RKO (cell line): Measurements from ENCODE around the gene ZNF775.
A peak's percentile ranks its signal among the peaks of the same experiment; 100 is the strongest.
"Not testable (repeated sequence)": the region's sequence is repeated elsewhere in the genome, so short reads cannot be mapped to it uniquely, and the experiment has no call there.

Source experiments
- DNase-seq: peaks from one replicate; pipeline ENCODE4 v3.0.0-alpha.2; 2016; ENCODE audit warnings: low spot score

Gene ZNF775

GRCh38 chr7:150382123-150382843, 3.2 kb downstream of the ZNF775 start:
- no peak for DNase-seq

- DNase-seq: no peak
Measured at GRCh38 chr7:150382844-150383225, 3.7 kb downstream of the ZNF775 start.

GRCh38 chr7:150383710-150384397, 4.7 kb downstream of the ZNF775 start:
- no peak for DNase-seq

- DNase-seq: no peak
Measured at GRCh38 chr7:150384406-150385301, 5.5 kb downstream of the ZNF775 start.

DNA sequence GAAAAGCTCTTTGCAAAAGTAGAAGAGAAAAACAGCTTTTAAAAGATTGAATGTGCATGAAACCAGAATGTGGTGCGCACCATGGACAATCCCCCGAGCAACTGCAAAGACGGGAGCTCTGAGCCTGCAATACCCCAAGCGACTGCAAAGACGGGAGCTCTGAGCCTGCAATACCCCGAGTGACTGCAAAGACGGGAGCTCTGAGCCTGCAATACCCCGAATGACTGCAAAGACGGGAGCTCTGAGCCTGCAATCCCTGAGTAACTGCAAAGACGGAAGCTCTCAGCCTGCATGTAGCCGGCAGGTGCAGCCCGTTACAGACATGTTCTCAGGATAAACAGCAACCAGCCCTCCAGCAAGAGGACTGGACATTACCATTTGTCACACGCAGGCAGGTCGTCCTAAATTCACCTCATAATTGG, 6.2 kb downstream of the ZNF775 start:
- no peak for DNase-seq

DNA sequence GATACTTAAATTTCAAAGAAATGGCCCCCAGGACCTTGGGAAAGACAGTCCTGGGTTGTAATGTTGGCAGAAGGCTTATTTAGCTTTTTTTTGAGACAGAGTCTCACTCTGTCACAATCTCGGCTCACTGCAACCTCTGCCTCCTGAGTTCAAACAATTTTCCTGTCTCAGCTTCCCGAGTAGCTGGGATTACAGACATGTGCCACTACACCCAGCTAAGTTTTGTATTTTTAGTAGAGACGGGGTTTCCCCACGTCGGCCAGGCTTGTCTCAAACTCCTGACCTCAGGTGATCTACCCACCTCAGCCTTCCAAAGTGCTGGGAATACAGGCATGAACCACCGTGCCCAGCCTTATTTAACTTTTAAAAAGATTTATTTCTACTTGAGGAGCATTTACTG, 6.8 kb downstream of the ZNF775 start:
- not testable (repeated sequence) for DNase-seq

- no peak for DNase-seq
Measured at GRCh38 chr7:150388306-150388705, 9.2 kb downstream of the ZNF775 start.

DNA sequence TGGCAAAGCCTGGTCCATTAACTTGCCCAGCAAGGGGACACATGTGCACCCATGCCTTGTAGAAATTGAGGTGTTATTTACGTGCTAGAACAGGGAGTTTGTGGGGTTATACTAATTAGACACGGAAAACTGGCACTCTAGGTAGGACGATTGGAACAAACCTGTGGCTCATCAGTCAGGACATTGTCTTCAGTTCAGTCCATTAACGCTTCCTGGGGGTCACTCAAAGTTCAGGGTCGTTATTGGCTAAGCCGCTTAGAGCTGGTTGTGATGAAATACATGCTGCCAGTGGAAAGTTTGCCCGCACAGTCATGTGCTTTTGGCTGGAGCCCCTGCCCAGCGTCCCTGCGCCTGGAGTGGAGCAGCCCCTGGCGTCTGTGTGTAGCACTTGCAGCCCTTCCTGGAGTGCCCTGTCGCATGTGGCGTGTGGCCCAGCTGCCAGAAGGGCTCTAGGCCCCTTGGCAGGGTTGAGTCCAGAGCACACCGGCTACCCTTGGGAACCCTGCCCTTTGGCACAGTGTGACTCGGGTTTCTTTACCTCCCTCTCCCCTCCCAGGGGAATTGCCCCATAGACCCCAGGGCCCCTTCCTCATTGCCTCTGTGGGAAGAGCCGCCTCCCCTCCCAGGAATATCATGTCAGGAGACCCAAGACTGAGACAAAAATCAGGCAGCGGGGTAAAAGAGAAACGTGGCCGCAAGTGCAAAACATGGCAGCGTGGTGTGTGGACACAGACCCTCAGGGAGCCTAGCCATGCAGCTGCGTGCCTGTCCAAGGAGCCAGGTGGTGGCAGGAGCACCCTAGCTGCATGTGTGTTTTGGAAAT, 9.8 kb downstream of the ZNF775 start:
- no peak for DNase-seq

- no peak for DNase-seq
Measured at GRCh38 chr7:150389532-150389816, 10.3 kb downstream of the ZNF775 start.

GRCh38 chr7:150390205-150390604, 11.1 kb downstream of the ZNF775 start:
- peak; percentile 45 for DNase-seq

GRCh38 chr7:150393325-150393724, 14.2 kb downstream of the ZNF775 start:
- DNase-seq: no peak

DNA sequence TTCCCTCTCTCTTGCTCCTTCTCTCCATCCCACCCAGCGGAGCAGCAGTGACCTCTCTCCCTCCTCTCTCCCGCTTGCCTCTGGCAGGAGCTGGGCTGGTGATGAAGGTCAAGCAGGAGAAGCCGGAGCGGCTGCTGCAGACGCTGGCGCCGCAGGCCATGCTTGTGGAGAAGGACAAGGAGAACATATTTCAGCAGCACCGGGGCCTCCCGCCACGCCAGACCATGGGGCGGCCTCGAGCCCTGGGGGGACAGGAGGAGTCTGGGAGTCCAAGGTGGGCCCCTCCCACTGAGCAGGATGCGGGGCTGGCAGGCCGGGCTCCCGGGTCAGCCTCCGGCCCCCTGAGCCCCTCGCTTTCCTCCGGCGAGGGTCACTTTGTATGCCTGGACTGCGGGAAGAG, 17.3 kb downstream of the ZNF775 start:
- DNase-seq: no peak

GRCh38 chr7:150396851-150397260, 17.7 kb downstream of the ZNF775 start:
- DNase-seq: no peak

GRCh38 chr7:150397346-150398107, 18.4 kb downstream of the ZNF775 start:
- no peak for DNase-seq

DNA sequence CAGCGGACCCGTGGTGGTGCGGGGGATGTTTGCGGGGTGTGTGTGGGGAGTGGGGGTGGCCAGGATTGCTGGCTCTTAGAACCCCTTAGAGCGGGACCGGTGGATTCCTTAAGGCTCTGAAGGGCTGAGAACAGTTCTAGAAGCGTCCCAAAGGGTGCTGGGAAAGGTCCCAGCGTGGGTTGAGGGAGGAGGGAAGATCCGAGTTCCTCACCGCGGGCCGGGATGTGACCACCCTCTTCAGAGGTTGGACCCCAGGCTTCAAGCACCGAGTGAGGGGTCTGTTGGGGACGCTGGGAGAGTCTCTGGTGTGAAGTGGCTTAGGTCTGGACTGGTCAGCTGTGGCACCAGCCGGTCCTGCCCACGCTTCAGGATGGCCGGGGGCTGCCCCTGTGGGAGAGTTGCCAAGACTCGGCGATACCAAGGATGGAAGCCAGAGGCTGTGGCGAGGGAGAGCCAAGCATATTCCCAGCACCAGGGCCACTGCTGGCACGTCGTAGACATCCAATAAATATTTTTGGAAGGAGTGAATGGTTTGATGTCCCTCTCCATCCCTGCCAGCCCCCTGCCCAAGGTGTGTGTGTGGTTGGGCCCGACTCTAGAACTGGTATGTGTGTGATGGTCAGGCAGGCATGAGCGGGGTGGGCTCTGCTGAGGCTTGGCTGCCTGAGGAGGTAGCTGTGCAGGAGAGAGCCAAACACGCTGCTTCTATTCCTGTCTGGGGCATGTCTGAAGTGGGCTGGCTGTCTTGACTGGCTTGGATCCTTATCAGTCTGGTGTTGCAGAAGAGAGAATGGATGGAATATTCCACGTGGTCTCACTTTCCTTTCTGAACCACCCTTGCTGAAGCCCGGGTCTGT, 19.2 kb downstream of the ZNF775 start:
- DNase-seq: no peak

- no peak for DNase-seq
Measured at GRCh38 chr7:150398965-150399320, 19.8 kb downstream of the ZNF775 start.

GRCh38 chr7:150399421-150400007, 20.4 kb downstream of the ZNF775 start:
- no peak for DNase-seq

GRCh38 chr7:150400008-150400787, 21.1 kb downstream of the ZNF775 start:
- DNase-seq: peak; percentile 54

GRCh38 chr7:150400788-150401423, 21.8 kb downstream of the ZNF775 start:
- no peak for DNase-seq
